Transverse colon (tissue), 4 donors: ENCODE data around the gene CHM. TPM values are rescaled to one million over a fixed set of nuclear protein-coding genes. Genes with fewer than 3 reads are reported as not detected.

Experiments
- DNase-seq: peaks from one replicate; pipeline ENCODE4 v3.0.0-alpha.2; 2019
- H3K27ac ChIP-seq, 4 donors: fragments of 200-600 bp; sonication (generic); 2 replicates each; pipeline ENCODE4 v1.5.1; 2016 to 2018; ENCODE audit warnings: inconsistent platforms in 4 of 4
- H3K27me3 ChIP-seq: fragments of 200-600 bp; sonication (generic); 2 replicates; pipeline ENCODE4 v1.5.1; 2017; ENCODE audit warnings: inconsistent platforms
- H3K36me3 ChIP-seq, 4 donors: fragments of 200-600 bp; sonication (generic); 2 replicates each; pipeline ENCODE4 v1.5.1; 2017 to 2019; ENCODE audit warnings: inconsistent platforms in 4 of 4
- H3K4me1 ChIP-seq, 4 donors: fragments of 200-600 bp; sonication (generic); 2 replicates each; pipeline ENCODE4 v1.5.1; 2017 to 2020; ENCODE audit warnings: inconsistent platforms in 4 of 4
- H3K4me3 ChIP-seq, 4 donors: fragments of 200-600 bp; sonication (generic); 1 replicate in 1 of 4; 2 replicates in 3 of 4; pipeline versions ENCODE4 v1.5.1 to v1.6.1; 2017 to 2019; ENCODE audit warnings: inconsistent platforms in 4 of 4
- H3K9me3 ChIP-seq, 2 donors: fragments of 200-600 bp; sonication (generic); 2 replicates each; pipeline ENCODE4 v1.5.1; 2017 to 2019; ENCODE audit warnings: inconsistent platforms in 2 of 2
- EP300 ChIP-seq: sonication (generic); formaldehyde crosslinking; IDR thresholded peaks from one replicate; pipeline ENCODE4 v1.6.1; 2017; ENCODE audit warnings: antibody characterized with exemption, low read depth
- POLR2A ChIP-seq: fragments of 450-650 bp; IDR thresholded peaks from one replicate; pipeline ENCODE4 v1.6.1; 2016; ENCODE audit warnings: antibody characterized with exemption, mild to moderate bottlenecking, moderate library complexity
- POLR2AphosphoS5 ChIP-seq, 3 donors: sonication (generic); formaldehyde crosslinking; IDR thresholded peaks; one replicate each; pipeline ENCODE4 v1.6.1; 2016; ENCODE audit warnings: antibody characterized with exemption in 3 of 3
- WGBS, 2 donors: methylation state at CpG; one replicate each; pipeline ENCODE4 v1.1.5; 2018; ENCODE audit warnings: low coverage in 1 of 2; 5-methylcytosine and 5-hydroxymethylcytosine counted together
- in situ Hi-C, 4 donors: fragments of 200-750 bp; cut with MboI; loops; one replicate each; pipeline versions ENCODE4 v1.15.0 to v1.15.1; 2017; ENCODE audit warnings: low sequenced_read_pairs in 3 of 4, low pct_ligation_motif_present in 1 of 4, low pct_unique_long_range_greater_than_20kb in 1 of 4
- intact Hi-C: fragments of 100-400 bp; cut with DNase I; formaldehyde crosslinking; loops from one replicate; pipeline ENCODE4 v1.15.1; 2023; ENCODE audit warnings: low total_unique reads
- total RNA-seq, 4 donors: library from RNA; depleted of rRNA; stranded (reverse); fragments of >200 nt; gene quantifications; one replicate each; pipeline ENCODE4 v1.1.0, GENCODE V29; 2016
- TF ChIP-seq, protein P1 (sequence below), 5 experiments: fragments of 200-600 bp in 3 of 5; fragments of 450-650 bp in 2 of 5; sonication (generic) in 3 of 5; IDR thresholded peaks; 1 replicate in 2 of 5; 2 replicates in 3 of 5; pipeline ENCODE4 v1.5.1; 2016 to 2017; ENCODE audit warnings: antibody characterized with exemption in 5 of 5, inconsistent platforms in 3 of 5, mild to moderate bottlenecking in 2 of 5, moderate library complexity in 1 of 5

The CHM gene, protein sequence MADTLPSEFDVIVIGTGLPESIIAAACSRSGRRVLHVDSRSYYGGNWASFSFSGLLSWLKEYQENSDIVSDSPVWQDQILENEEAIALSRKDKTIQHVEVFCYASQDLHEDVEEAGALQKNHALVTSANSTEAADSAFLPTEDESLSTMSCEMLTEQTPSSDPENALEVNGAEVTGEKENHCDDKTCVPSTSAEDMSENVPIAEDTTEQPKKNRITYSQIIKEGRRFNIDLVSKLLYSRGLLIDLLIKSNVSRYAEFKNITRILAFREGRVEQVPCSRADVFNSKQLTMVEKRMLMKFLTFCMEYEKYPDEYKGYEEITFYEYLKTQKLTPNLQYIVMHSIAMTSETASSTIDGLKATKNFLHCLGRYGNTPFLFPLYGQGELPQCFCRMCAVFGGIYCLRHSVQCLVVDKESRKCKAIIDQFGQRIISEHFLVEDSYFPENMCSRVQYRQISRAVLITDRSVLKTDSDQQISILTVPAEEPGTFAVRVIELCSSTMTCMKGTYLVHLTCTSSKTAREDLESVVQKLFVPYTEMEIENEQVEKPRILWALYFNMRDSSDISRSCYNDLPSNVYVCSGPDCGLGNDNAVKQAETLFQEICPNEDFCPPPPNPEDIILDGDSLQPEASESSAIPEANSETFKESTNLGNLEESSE
- 10 to 100 TPM in 3 of 4 donors, 1 to 10 TPM in 1; 7.8 to 22.8 (median 14.4) TPM for total RNA-seq

DNA sequence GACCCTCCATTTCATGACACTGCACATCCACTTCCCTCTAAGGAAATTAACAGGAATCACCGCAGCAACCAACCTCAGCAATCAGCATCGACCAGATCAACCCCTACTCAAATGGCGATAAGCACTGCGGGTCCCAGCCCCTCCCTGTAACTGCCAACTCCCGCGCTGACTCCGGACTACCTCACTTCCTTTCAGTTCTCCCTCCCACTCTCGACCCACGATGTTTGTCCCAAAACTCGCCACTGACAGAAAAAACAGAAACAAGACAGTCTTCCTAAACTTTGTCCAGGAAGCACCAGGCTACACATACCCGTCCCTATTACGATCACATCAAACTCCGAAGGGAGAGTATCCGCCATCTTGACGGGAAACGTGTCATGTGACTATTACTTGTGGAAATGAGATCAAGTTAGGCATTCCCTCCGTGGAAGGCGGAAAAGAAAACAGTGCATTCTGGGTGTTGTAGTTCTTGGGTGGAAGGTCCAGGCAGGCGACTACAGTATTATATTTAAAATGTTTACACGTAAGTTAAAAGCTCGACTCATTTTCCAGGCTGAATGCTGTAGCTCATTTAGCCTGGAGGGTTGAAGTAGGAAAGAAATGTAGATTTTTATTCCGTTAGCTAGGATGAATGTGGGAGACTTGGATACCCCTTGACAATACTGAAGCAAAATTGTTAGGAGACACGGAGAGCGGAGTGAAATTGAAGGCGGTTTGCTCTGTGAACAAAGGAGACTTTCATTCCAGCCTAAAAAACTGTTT is at the start of gene CHM:
TSS of gene CHM (minus strand) at position 385 of the 762 bp plus-strand sequence. CDS start at position 359, 26 bp downstream.
- intact Hi-C loops (no loop called here), in situ Hi-C loops (no loop called here)
- H3K9me3 ChIP-seq, result no peaks in the 10 kb centered on the region
- H3K4me1 ChIP-seq, result peaks cover 0 to 8% (median 0%) of the 10 kb centered on the region in 4 donors
- DNase-seq, result peak; percentile 58
- H3K36me3 ChIP-seq, result no peaks in the 10 kb centered on the region
- H3K4me3 ChIP-seq, result peak within 1 kb of the TSS; percentile 22 to 61 (median 42)
- peak within 1 kb of the TSS; percentile 72 to 87 (median 82) for H3K27ac ChIP-seq
- no peak for TF ChIP-seq EP300
- peak; percentile 52 for TF ChIP-seq POLR2A
- peak; percentile 30 to 80 (median 66) for TF ChIP-seq POLR2AphosphoS5 (IDR thresholded peaks at IDR 0.05)
- WGBS, 2 donors, result 0 to 32% methylated on average over 7 to 25 of the region's 25 CpGs
- H3K27me3 ChIP-seq, result no peaks in the 10 kb centered on the region

DNA sequence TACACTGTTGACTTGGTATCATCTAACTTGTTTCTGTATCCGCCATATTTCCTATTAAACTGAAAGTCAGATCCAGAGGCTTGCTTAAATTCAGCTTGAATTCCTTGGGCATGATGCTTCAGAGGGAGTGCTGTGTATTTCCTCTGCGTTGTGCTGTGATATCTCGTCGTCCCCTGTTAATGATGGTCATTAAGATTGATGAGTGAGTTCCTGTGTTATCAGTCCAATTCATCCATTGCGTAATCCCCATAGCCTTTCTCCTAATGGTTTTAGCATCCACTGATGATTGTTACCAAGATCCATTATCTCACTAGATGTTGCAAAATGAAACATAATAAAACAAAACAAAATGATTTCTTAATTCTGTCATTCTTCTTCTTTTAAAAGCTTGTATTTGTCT is 31.3 kb upstream of the CHM start:
- no peaks in the 10 kb centered on the region for H3K4me1 ChIP-seq
- in situ Hi-C loops, result no loop called here
- no peaks in the 10 kb centered on the region for H3K36me3 ChIP-seq
- intact Hi-C loops, result no loop called here
- WGBS, 2 donors, result 53 to 66% methylated on average over 3 to 5 of the region's 5 CpGs
- no peaks in the 10 kb centered on the region for H3K27me3 ChIP-seq
- H3K4me3 ChIP-seq, result no peak overlapping the region
- no peaks in the 10 kb centered on the region for H3K9me3 ChIP-seq
- DNase-seq, result no peak
- H3K27ac ChIP-seq, result no peak overlapping the region
- TF ChIP-seq EP300 (no peak), POLR2AphosphoS5 (IDR thresholded peaks at IDR 0.05) (no peak), POLR2A (no peak)
- TF ChIP-seq, protein P1, sequence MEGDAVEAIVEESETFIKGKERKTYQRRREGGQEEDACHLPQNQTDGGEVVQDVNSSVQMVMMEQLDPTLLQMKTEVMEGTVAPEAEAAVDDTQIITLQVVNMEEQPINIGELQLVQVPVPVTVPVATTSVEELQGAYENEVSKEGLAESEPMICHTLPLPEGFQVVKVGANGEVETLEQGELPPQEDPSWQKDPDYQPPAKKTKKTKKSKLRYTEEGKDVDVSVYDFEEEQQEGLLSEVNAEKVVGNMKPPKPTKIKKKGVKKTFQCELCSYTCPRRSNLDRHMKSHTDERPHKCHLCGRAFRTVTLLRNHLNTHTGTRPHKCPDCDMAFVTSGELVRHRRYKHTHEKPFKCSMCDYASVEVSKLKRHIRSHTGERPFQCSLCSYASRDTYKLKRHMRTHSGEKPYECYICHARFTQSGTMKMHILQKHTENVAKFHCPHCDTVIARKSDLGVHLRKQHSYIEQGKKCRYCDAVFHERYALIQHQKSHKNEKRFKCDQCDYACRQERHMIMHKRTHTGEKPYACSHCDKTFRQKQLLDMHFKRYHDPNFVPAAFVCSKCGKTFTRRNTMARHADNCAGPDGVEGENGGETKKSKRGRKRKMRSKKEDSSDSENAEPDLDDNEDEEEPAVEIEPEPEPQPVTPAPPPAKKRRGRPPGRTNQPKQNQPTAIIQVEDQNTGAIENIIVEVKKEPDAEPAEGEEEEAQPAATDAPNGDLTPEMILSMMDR (IDR thresholded peaks at IDR 0.05), result no peak

DNA sequence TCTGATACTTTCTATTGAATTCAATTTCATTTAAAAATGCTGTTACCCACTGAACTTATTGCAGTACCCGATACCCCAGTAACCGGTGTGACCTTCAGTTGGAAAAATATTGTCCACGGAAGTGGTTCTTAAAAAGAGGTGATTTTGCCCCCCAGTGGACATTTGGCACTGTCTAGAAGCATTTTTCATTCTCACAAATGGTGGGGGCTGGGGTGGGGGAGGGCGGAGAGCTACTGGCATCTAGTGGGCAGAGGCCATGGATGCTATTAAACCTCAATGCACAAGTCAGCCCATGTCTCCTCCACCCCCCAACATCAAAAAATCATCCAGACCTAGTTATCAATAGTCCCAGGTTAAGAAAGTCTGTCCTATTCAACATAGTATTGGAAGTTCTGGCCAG is 19.6 kb upstream of the CHM start:
- H3K27me3 ChIP-seq, result no peaks in the 10 kb centered on the region
- in situ Hi-C loops (no loop called here), intact Hi-C loops (no loop called here)
- H3K4me3 ChIP-seq, result no peak overlapping the region
- TF ChIP-seq, protein P1 (IDR thresholded peaks at IDR 0.05), result no peak
- no peak for TF ChIP-seq EP300
- no peak for TF ChIP-seq POLR2A
- no peak for TF ChIP-seq POLR2AphosphoS5 (IDR thresholded peaks at IDR 0.05)
- WGBS, 2 donors, result 74% methylated on average over 4 of the region's 4 CpGs; no CpG with 5 or more reads in 1 of the 2 donors
- H3K9me3 ChIP-seq, result no peaks in the 10 kb centered on the region
- H3K4me1 ChIP-seq, result no peaks in the 10 kb centered on the region
- H3K27ac ChIP-seq, result no peak overlapping the region
- DNase-seq, result no peak
- no peaks in the 10 kb centered on the region for H3K36me3 ChIP-seq

DNA sequence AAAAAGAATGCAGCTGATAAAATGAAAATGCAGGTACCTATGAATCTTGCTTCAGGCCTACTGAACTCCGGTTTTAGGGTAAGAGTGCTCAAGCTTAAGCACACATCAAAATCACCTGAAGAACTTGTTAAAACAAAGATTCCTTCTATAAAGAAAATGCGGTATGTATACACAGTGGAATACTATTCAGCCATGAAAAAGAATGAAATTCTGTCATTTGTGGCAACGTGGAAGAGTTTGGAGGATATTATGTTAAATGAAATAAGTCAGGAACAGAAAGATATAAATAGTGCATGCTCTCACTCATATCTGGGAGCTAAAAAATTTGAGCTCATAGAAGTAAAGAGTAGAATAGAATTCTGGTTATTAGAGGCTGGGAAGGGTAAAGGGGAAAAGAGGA is 14.0 kb upstream of the CHM start:
- Histone ChIP-seq H3K4me1 (no peaks in the 10 kb centered on the region), H3K27me3 (no peaks in the 10 kb centered on the region), H3K36me3 (no peaks in the 10 kb centered on the region), H3K4me3 (no peak overlapping the region), H3K27ac (no peak overlapping the region), H3K9me3 (no peaks in the 10 kb centered on the region)
- DNase-seq, result no peak
- in situ Hi-C loops (no loop called here), intact Hi-C loops (no loop called here)
- 72 to 80% methylated on average over 2 to 3 of the region's 3 CpGs for WGBS, 2 donors
- TF ChIP-seq POLR2AphosphoS5 (IDR thresholded peaks at IDR 0.05) (no peak), EP300 (no peak), POLR2A (no peak)
- TF ChIP-seq, protein P1 (IDR thresholded peaks at IDR 0.05), result no peak
